H1 (cell line): ENCODE data around the gene PLEKHM3. TPM values are rescaled to one million over a fixed set of nuclear protein-coding genes. Genes with fewer than 3 reads are reported as not detected.

Experiments used
- CBX8 ChIP-seq: fragments of 300-800, 300-1000 bp; sonication (generic); IDR thresholded peaks from 2 replicates; pipeline ENCODE4 v1.7.1; 2016; ENCODE audit warnings: low read depth, low read length, borderline replicate concordance
- EZH2 ChIP-seq: fragments of 200-600 bp; sonication (generic); IDR thresholded peaks from 2 replicates; pipeline ENCODE4 v1.7.1; 2012; ENCODE audit warnings: low read depth, mild to moderate bottlenecking, moderate library complexity, low read length, inconsistent platforms; ENCODE audit not compliant: severe bottlenecking
- JUN ChIP-seq: IDR thresholded peaks from 2 replicates; pipeline ENCODE4 v1.6.1; 2011; ENCODE audit warnings: low read depth, mild to moderate bottlenecking, improper control_type of control experiment, low read length
- SAP30 ChIP-seq: fragments of 300-600 bp; sonication (generic); IDR thresholded peaks from 2 replicates; pipeline ENCODE4 v1.7.1; 2012; ENCODE audit warnings: low read length, moderate library complexity, mild to moderate bottlenecking, inconsistent platforms; ENCODE audit not compliant: insufficient read depth, insufficient replicate concordance
- SIX5 ChIP-seq: IDR thresholded peaks from 2 replicates; pipeline ENCODE4 v1.6.1; 2011; ENCODE audit warnings: mild to moderate bottlenecking, low read depth, low read length
- SP2 ChIP-seq: IDR thresholded peaks from 2 replicates; pipeline ENCODE4 v1.6.1; 2012; ENCODE audit warnings: mild to moderate bottlenecking, low read length, inconsistent platforms
- SRF ChIP-seq: IDR thresholded peaks from 2 replicates; pipeline ENCODE4 v1.6.1; 2011; ENCODE audit warnings: mild to moderate bottlenecking, low read depth, low read length, moderate library complexity
- polyA plus RNA-seq, 7 experiments: library from polyadenylated mRNA; depleted of rRNA in 3 of 7; stranded (reverse) in 5 of 7; unstranded in 2 of 7; fragments of >200 nt in 5 of 7; fragments of 200-250 nt in 2 of 7; gene quantifications; 1 replicate in 5 of 7; 2 replicates in 1 of 7; 4 replicates in 1 of 7; pipeline versions ENCODE4 v1.2.1 to v1.2.3, GENCODE V29; 2011 to 2013; ENCODE audit warnings: missing spikeins in 2 of 7, mixed read lengths in 2 of 7
- total RNA-seq: library from RNA; stranded (reverse); fragmentation: NEBNext Ultra II Directional; extraction: Animal tissue kit (Norgen Biotek cat#: 25700); gene quantifications from 2 replicates; pipeline ENCODE4 v1.2.1, GENCODE V29; 2021
- TF ChIP-seq, protein P1 (sequence below), 3 experiments: IDR thresholded peaks; 1 replicate in 2 of 3; 2 replicates in 1 of 3; pipeline versions ENCODE4 v1.5.1 to v1.6.1; 2011; ENCODE audit warnings: low read length in 3 of 3, mild to moderate bottlenecking in 3 of 3, inconsistent platforms in 2 of 3, low read depth in 1 of 3, moderate library complexity in 1 of 3; ENCODE audit not compliant: insufficient read depth in 1 of 3; ENCODE audit errors: control extremely low read depth in 1 of 3

The PLEKHM3 gene
- total and polyA plus RNA-seq, 2 of the 8 experiments (the other 6 are each of a cell fraction or from before 2014, with no cell fraction given) = 2.3 to 5.8 TPM

DNA sequence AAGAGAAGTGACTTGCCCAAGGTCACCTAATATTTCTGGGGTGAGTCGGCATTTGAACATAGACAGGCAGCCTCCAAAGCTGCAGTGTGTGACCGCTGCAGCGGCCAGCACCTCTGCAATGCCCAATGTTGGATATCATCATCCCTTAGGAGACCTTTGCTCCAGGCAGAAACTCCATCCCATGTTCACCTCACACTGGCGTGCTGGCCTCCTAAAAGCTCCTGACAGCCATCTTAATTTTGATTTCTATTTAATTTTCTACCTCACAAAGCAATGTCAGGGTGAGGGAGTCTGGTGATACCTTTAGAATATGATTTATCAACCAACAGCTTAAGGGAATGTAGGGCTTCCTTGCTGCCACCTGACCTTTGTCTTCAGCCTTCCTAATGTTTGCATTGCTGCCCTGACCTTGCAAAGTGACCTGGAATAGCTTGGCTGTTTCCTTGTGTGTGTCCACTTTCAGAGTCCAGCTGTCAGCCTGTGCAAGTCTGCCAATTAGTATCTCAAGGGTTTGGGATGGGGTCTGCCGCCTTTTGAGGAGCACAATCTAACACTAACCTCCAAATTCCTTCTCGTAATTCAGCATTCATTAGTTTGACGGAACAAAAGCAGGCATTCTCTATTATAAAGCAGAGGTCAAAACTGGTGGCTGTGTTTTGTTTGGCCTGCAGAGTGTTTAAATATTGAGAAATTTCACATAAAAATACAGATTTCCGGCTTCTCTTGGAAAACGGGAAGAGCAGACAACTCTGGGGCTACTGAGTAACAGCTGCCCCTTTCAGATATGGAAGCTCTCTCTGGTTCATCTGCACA lies 127.6 kb downstream of the PLEKHM3 start (continued):
- no peak for TF ChIP-seq EZH2
- no peak for TF ChIP-seq SIX5
- TF ChIP-seq SP2 = no peak
- TF ChIP-seq JUN = no peak
- TF ChIP-seq SAP30 = no peak
- TF ChIP-seq, protein P1, sequence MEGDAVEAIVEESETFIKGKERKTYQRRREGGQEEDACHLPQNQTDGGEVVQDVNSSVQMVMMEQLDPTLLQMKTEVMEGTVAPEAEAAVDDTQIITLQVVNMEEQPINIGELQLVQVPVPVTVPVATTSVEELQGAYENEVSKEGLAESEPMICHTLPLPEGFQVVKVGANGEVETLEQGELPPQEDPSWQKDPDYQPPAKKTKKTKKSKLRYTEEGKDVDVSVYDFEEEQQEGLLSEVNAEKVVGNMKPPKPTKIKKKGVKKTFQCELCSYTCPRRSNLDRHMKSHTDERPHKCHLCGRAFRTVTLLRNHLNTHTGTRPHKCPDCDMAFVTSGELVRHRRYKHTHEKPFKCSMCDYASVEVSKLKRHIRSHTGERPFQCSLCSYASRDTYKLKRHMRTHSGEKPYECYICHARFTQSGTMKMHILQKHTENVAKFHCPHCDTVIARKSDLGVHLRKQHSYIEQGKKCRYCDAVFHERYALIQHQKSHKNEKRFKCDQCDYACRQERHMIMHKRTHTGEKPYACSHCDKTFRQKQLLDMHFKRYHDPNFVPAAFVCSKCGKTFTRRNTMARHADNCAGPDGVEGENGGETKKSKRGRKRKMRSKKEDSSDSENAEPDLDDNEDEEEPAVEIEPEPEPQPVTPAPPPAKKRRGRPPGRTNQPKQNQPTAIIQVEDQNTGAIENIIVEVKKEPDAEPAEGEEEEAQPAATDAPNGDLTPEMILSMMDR (IDR thresholded peaks at IDR 0.05; ENCODE audit: control extremely low read depth in 1 of 3, insufficient read depth in 1 of 3, low read depth in 1 of 3, low read length in 3 of 3) = no peak
- TF ChIP-seq SRF = no peak
- TF ChIP-seq CBX8 = no peak
